Retinal pigment epithelial cell (primary cell): Measurements from ENCODE around the gene ATN1.
"Not testable (repeated sequence)": the region's sequence is repeated elsewhere in the genome, so short reads cannot be mapped to it uniquely, and the experiment has no call there.

ENCODE experiments used
- DNase-seq: peaks from one replicate; pipeline ENCODE4 v3.0.0-alpha.2; 2010; ENCODE audit warnings: low read depth
- H3K4me3 ChIP-seq: 2 replicates; pipeline ENCODE4 v1.5.1; 2011; ENCODE audit warnings: mild to moderate bottlenecking, low read length, control low read depth, moderate library complexity
- CTCF ChIP-seq: conservative IDR thresholded peaks from 2 replicates; pipeline ENCODE4 v1.5.1; 2011; ENCODE audit warnings: low read depth, low read length, control low read depth, inconsistent platforms

Gene ATN1

GRCh38 chr12:6888360-6888759 is 39.4 kb upstream of the ATN1 start:
- TF ChIP-seq CTCF, result no peak
- no peak for DNase-seq
- no peak overlapping the region for H3K4me3 ChIP-seq

- H3K4me3 ChIP-seq, DNase-seq: not testable (repeated sequence)
These were observed 39.0 kb upstream of the ATN1 start for GRCh38 chr12:6888794-6889193.

GRCh38 chr12:6889775-6890573 is 37.8 kb upstream of the ATN1 start:
- H3K4me3 ChIP-seq, DNase-seq: not testable (repeated sequence)

- H3K4me3 ChIP-seq, result peak overlapping the region; percentile 47
- peak; percentile 76 for DNase-seq
- peak; percentile 65 for TF ChIP-seq CTCF
These were observed 36.7 kb upstream of the ATN1 start for GRCh38 chr12:6890789-6891645.

GRCh38 chr12:6891646-6892001 is 36.1 kb upstream of the ATN1 start:
- no peak for DNase-seq
- no peak for TF ChIP-seq CTCF
- peak overlapping the region; percentile 47 for H3K4me3 ChIP-seq

GRCh38 chr12:6892683-6893082 is 35.1 kb upstream of the ATN1 start:
- not testable (repeated sequence) for DNase-seq, H3K4me3 ChIP-seq

- TF ChIP-seq CTCF, result no peak
- no peak for DNase-seq
- H3K4me3 ChIP-seq, result no peak overlapping the region
These were observed 33.4 kb upstream of the ATN1 start for GRCh38 chr12:6894321-6894720.

- DNase-seq, result no peak
- H3K4me3 ChIP-seq, result no peak overlapping the region
- TF ChIP-seq CTCF, result no peak
These were observed 30.8 kb upstream of the ATN1 start for GRCh38 chr12:6896846-6897435.
